Measurements from ENCODE around the gene NRDE2. TPM values are rescaled to one million over a fixed set of nuclear protein-coding genes. Genes with fewer than 3 reads are reported as not detected.

NRDE2 gene
- total RNA-seq, 4 donors from 2014 or later, result 8.0 to 14.1 (median 12.2) TPM

GRCh38 chr14:90302529-90303303 lies 29.0 kb downstream of the NRDE2 start:
- H3K36me3 ChIP-seq, result peaks cover 15 to 53% (median 41%) of the 10 kb centered on the region in 4 donors

GRCh38 chr14:90301668-90302090 lies 30.1 kb downstream of the NRDE2 start:
- H3K27ac ChIP-seq (replicated peaks in 1 of 4), result peak overlapping the region; percentile 54 to 77 (median 74)
- no peaks in the 10 kb centered on the region for H3K27me3 ChIP-seq
- H3K36me3 ChIP-seq, result peaks cover 15 to 59% (median 43%) of the 10 kb centered on the region in 4 donors
- DNase-seq (ENCODE audit: extremely low spot score), result no peak
- intact Hi-C loops (cut with DNase I), result loop anchor here (2.0 to 10.0 kb wide), 5 partner anchors 79 to 516 kb away; partner anchors contain the start of gene TTC7B
- peaks cover 10 to 35% (median 32%) of the 10 kb centered on the region in 4 donors for H3K4me1 ChIP-seq
- no peak overlapping the region for H3K4me3 ChIP-seq
- 33% methylated on average over 5 of the region's 5 CpGs for WGBS
- no peaks in the 10 kb centered on the region for H3K9me3 ChIP-seq
- TF ChIP-seq POLR2A (IDR thresholded peaks at IDR 0.05; ENCODE audit: low read depth), result no peak
- TF ChIP-seq POLR2AphosphoS5 (IDR thresholded peaks at IDR 0.05), result no peak
- peak; percentile 67 to 68 (median 67) for TF ChIP-seq CTCF (IDR thresholded peaks at IDR 0.05)
- TF ChIP-seq EP300 (IDR thresholded peaks at IDR 0.05), result no peak

More at GRCh38 chr14:90302529-90303303, 29.0 kb downstream of the NRDE2 start:
- 84% methylated on average over 10 of the region's 10 CpGs for WGBS
- intact Hi-C loops (cut with DNase I), result loop anchor here (2.0 to 10.0 kb wide), 4 partner anchors 394 to 515 kb away; partner anchors contain the start of gene TTC7B
- TF ChIP-seq CTCF (IDR thresholded peaks at IDR 0.05) (no peak), POLR2AphosphoS5 (IDR thresholded peaks at IDR 0.05) (no peak), POLR2A (IDR thresholded peaks at IDR 0.05; ENCODE audit: low read depth) (no peak), EP300 (IDR thresholded peaks at IDR 0.05) (no peak)
- peak overlapping the region; percentile 54 to 77 (median 74) for H3K27ac ChIP-seq (replicated peaks in 1 of 4)
- H3K9me3 ChIP-seq, result no peaks in the 10 kb centered on the region
- DNase-seq (ENCODE audit: extremely low spot score), result no peak
- H3K4me3 ChIP-seq, result no peak overlapping the region
- peaks cover 10 to 34% (median 32%) of the 10 kb centered on the region in 4 donors for H3K4me1 ChIP-seq
- no peaks in the 10 kb centered on the region for H3K27me3 ChIP-seq

GRCh38 chr14:90301122-90301521 lies 30.6 kb downstream of the NRDE2 start:
- H3K36me3 ChIP-seq, result peaks cover 15 to 59% (median 46%) of the 10 kb centered on the region in 4 donors
- H3K9me3 ChIP-seq, result no peaks in the 10 kb centered on the region
- peak overlapping the region; percentile 54 to 77 (median 74) for H3K27ac ChIP-seq (replicated peaks in 1 of 4)
- intact Hi-C loops (cut with DNase I), result loop anchor here (2.0 to 10.0 kb wide), 4 partner anchors 80 to 516 kb away; partner anchors contain the start of gene TTC7B
- WGBS, result 80% methylated on average over 6 of the region's 6 CpGs
- TF ChIP-seq CTCF (IDR thresholded peaks at IDR 0.05) (no peak), POLR2AphosphoS5 (IDR thresholded peaks at IDR 0.05) (no peak), POLR2A (IDR thresholded peaks at IDR 0.05; ENCODE audit: low read depth) (no peak), EP300 (IDR thresholded peaks at IDR 0.05) (no peak)
- H3K4me1 ChIP-seq, result peaks cover 10 to 40% (median 35%) of the 10 kb centered on the region in 4 donors
- H3K27me3 ChIP-seq, result no peaks in the 10 kb centered on the region
- no peak for DNase-seq (ENCODE audit: extremely low spot score)
- H3K4me3 ChIP-seq, result no peak overlapping the region

- intact Hi-C loops (cut with DNase I), result loop anchor here (2.0 to 10.0 kb wide), 4 partner anchors 80 to 517 kb away; partner anchors contain the start of gene TTC7B
- H3K27me3 ChIP-seq, result no peaks in the 10 kb centered on the region
- H3K9me3 ChIP-seq, result no peaks in the 10 kb centered on the region
- H3K36me3 ChIP-seq, result peaks cover 15 to 61% (median 45%) of the 10 kb centered on the region in 4 donors
- peaks cover 10 to 40% (median 36%) of the 10 kb centered on the region in 4 donors for H3K4me1 ChIP-seq
- TF ChIP-seq EP300 (IDR thresholded peaks at IDR 0.05), result no peak
- no peak for TF ChIP-seq CTCF (IDR thresholded peaks at IDR 0.05)
- TF ChIP-seq POLR2A (IDR thresholded peaks at IDR 0.05; ENCODE audit: low read depth), result no peak
- TF ChIP-seq POLR2AphosphoS5 (IDR thresholded peaks at IDR 0.05), result no peak
- WGBS, result 78% methylated on average over 2 of the region's 2 CpGs
- H3K4me3 ChIP-seq, result no peak overlapping the region
- H3K27ac ChIP-seq (replicated peaks in 1 of 4), result peak overlapping the region; percentile 54 to 77 (median 74)
- DNase-seq (ENCODE audit: extremely low spot score), result no peak
These were observed 31.1 kb downstream of the NRDE2 start for GRCh38 chr14:90300611-90301047.
